ENCODE measurements around the gene CCDC12.

Gene CCDC12

GRCh38 chr3:46955157-46955556 lies 21.4 kb downstream of the CCDC12 start:
- DNase-seq (ENCODE audit: low spot score), result no peak

- no peak for DNase-seq (ENCODE audit: low spot score)
These were observed 22.4 kb downstream of the CCDC12 start for GRCh38 chr3:46954178-46954577.

GRCh38 chr3:46953234-46954010 lies 23.1 kb downstream of the CCDC12 start:
- DNase-seq (ENCODE audit: low spot score), result no peak

GRCh38 chr3:46952813-46953212 lies 23.7 kb downstream of the CCDC12 start:
- no peak for DNase-seq (ENCODE audit: low spot score)

- DNase-seq (ENCODE audit: low spot score), result no peak
These were observed 25.8 kb downstream of the CCDC12 start for GRCh38 chr3:46950650-46951241.

GRCh38 chr3:46950177-46950576 lies 26.4 kb downstream of the CCDC12 start:
- DNase-seq (ENCODE audit: low spot score), result no peak

GRCh38 chr3:46948830-46949671 lies 27.5 kb downstream of the CCDC12 start:
- no peak for DNase-seq (ENCODE audit: low spot score)

- peak; percentile 93 for DNase-seq (ENCODE audit: low spot score)
These were observed 28.4 kb downstream of the CCDC12 start for GRCh38 chr3:46947981-46948791.

GRCh38 chr3:46947546-46947901 lies 29.0 kb downstream of the CCDC12 start:
- DNase-seq (ENCODE audit: low spot score), result no peak

- peak; percentile 61 for DNase-seq (ENCODE audit: low spot score)
These were observed 29.5 kb downstream of the CCDC12 start for GRCh38 chr3:46946856-46947545.

GRCh38 chr3:46946416-46946815 lies 30.1 kb downstream of the CCDC12 start:
- peak; percentile 62 for DNase-seq (ENCODE audit: low spot score)

- no peak for DNase-seq (ENCODE audit: low spot score)
These were observed 32.4 kb downstream of the CCDC12 start for GRCh38 chr3:46944191-46944590.

GRCh38 chr3:46943237-46944187 lies 33.0 kb downstream of the CCDC12 start:
- DNase-seq (ENCODE audit: low spot score), result peak; percentile 38

GRCh38 chr3:46942481-46943236 lies 33.9 kb downstream of the CCDC12 start:
- DNase-seq (ENCODE audit: low spot score), result no peak

- DNase-seq (ENCODE audit: low spot score), result no peak
These were observed 34.5 kb downstream of the CCDC12 start for GRCh38 chr3:46942076-46942475.

- DNase-seq (ENCODE audit: low spot score), result no peak
These were observed 36.7 kb downstream of the CCDC12 start for GRCh38 chr3:46939578-46940445.

- DNase-seq (ENCODE audit: low spot score), result no peak
These were observed 38.4 kb downstream of the CCDC12 start for GRCh38 chr3:46938118-46938517.

GRCh38 chr3:46936733-46937250 lies 39.8 kb downstream of the CCDC12 start:
- no peak for DNase-seq (ENCODE audit: low spot score)
